AG04449 (cell line): ENCODE data around the gene KCNG3.

Source experiments
- CTCF ChIA-PET: fragments of 350-600 bp; formaldehyde crosslinking; extraction: SDS; loops from one replicate; lab custom pipeline; 2021; ENCODE audit warnings: antibody characterized with exemption; lab: Yijun Ruan, JAX
- POLR2A ChIA-PET: fragments of 400-600, 350-600 bp; formaldehyde crosslinking; extraction: SDS; loops from one replicate; lab custom pipeline; 2020; ENCODE audit warnings: antibody characterized with exemption, inconsistent platforms; lab: Yijun Ruan, JAX
- DNase-seq: peaks from one replicate; pipeline ENCODE4 v3.0.0-alpha.2; 2010; ENCODE audit warnings: low read depth, low spot score
- H3K4me3 ChIP-seq: 2 replicates; pipeline ENCODE4 v1.5.1; 2011; ENCODE audit warnings: low read depth, mild to moderate bottlenecking, control low read depth, low read length
- CTCF ChIP-seq: IDR thresholded peaks from one replicate; pipeline ENCODE4 v1.5.1; 2011; ENCODE audit warnings: mild to moderate bottlenecking, moderate library complexity, low read length, control low read depth, inconsistent platforms; ENCODE audit not compliant: insufficient read depth; ENCODE audit errors: missing control alignments

Gene KCNG3

GRCh38 chr2:42446503-42447271 is 47.1 kb downstream of the KCNG3 start:
- no peak for DNase-seq
- ChIA-PET POLR2A (no interaction called here), CTCF (interaction anchor here (1.5 kb wide), 1 partner anchor 49 kb away, joined by 3 read pairs; no protein-coding TSS in a partner anchor)
- H3K4me3 ChIP-seq, result no peak overlapping the region
- TF ChIP-seq CTCF, result no peak

GRCh38 chr2:42443718-42444399 is 49.9 kb downstream of the KCNG3 start:
- ChIA-PET POLR2A (no interaction called here), CTCF (no interaction called here)
- DNase-seq, result no peak
- TF ChIP-seq CTCF, result no peak
- H3K4me3 ChIP-seq, result no peak overlapping the region

GRCh38 chr2:42442774-42443173 is 51.0 kb downstream of the KCNG3 start:
- DNase-seq, result no peak
- no peak overlapping the region for H3K4me3 ChIP-seq
- ChIA-PET CTCF (no interaction called here), POLR2A (no interaction called here)
- no peak for TF ChIP-seq CTCF

GRCh38 chr2:42438685-42439084 is 55.1 kb downstream of the KCNG3 start:
- POLR2A ChIA-PET, result no interaction called here
- no peak for TF ChIP-seq CTCF
- no peak overlapping the region for H3K4me3 ChIP-seq
- CTCF ChIA-PET, result no interaction called here
- no peak for DNase-seq

GRCh38 chr2:42436370-42436769 is 57.4 kb downstream of the KCNG3 start:
- TF ChIP-seq CTCF, result no peak
- no peak for DNase-seq
- CTCF ChIA-PET, result interaction anchor here (0.6 kb wide), 1 partner anchor 575 kb away, joined by 3 read pairs; no protein-coding TSS in a partner anchor
- POLR2A ChIA-PET, result no interaction called here
- no peak overlapping the region for H3K4me3 ChIP-seq

GRCh38 chr2:42435628-42436027 is 58.2 kb downstream of the KCNG3 start:
- no peak for TF ChIP-seq CTCF
- DNase-seq, result no peak
- no peak overlapping the region for H3K4me3 ChIP-seq
- ChIA-PET POLR2A (no interaction called here), CTCF (interaction anchor here (0.6 kb wide), 1 partner anchor 574 kb away, joined by 3 read pairs; no protein-coding TSS in a partner anchor)
